Ishikawa (cell line): ENCODE measurements around the gene BOLL.

Experiments used
- CEBPB ChIP-seq: IDR thresholded peaks from 2 replicates; pipeline ENCODE4 v1.6.1; 2012
- CREB1 ChIP-seq: IDR thresholded peaks from 2 replicates; pipeline ENCODE4 v1.6.1; 2012; ENCODE audit warnings: low read depth
- EGR1 ChIP-seq: IDR thresholded peaks from 2 replicates; pipeline ENCODE4 v1.6.1; 2012
- EP300 ChIP-seq: IDR thresholded peaks from 2 replicates; pipeline ENCODE4 v1.6.1; 2012; ENCODE audit warnings: borderline replicate concordance
- MAX ChIP-seq: IDR thresholded peaks from 2 replicates; pipeline ENCODE4 v1.6.1; 2012
- NFIC ChIP-seq: IDR thresholded peaks from 2 replicates; pipeline ENCODE4 v1.6.1; 2012
- RAD21 ChIP-seq: IDR thresholded peaks from 2 replicates; pipeline ENCODE4 v1.6.1; 2012; ENCODE audit warnings: low read depth
- REST ChIP-seq: IDR thresholded peaks from 2 replicates; pipeline ENCODE4 v1.6.1; 2012; ENCODE audit warnings: low read depth, mild to moderate bottlenecking
- TAF1 ChIP-seq: IDR thresholded peaks from 2 replicates; pipeline ENCODE4 v1.6.1; 2012; ENCODE audit warnings: low read depth, mild to moderate bottlenecking
- TCF12 ChIP-seq: IDR thresholded peaks from 2 replicates; pipeline ENCODE4 v1.6.1; 2012; ENCODE audit warnings: low read depth
- USF1 ChIP-seq: IDR thresholded peaks from 2 replicates; pipeline ENCODE4 v1.6.1; 2012
- YY1 ChIP-seq: IDR thresholded peaks from 2 replicates; pipeline ENCODE4 v1.6.1; 2012; ENCODE audit warnings: low read depth

- TF ChIP-seq YY1 (no peak), REST (no peak), EP300 (no peak), EGR1 (no peak), MAX (no peak), RAD21 (no peak), TCF12 (no peak), TAF1 (no peak), CEBPB (no peak), NFIC (no peak), CREB1 (no peak), USF1 (no peak)
These were observed 20.9 kb upstream of the BOLL start for GRCh38 chr2:197805715-197806633.
